Panc1 (cell line): Measurements from ENCODE around the gene SGCA. TPM values are rescaled to one million over a fixed set of nuclear protein-coding genes. Genes with fewer than 3 reads are reported as not detected.

ENCODE experiments used
- ATAC-seq: fragments of 200-7000 bp; cut with Tn5 transposase; 2 replicates; pipeline ENCODE4 v1.9.1; 2020; ENCODE audit warnings: mild to moderate bottlenecking, moderate library complexity
- BruUV-seq: library from RNA; stranded (reverse); fragments of 400-500 nt; replicated peaks from 2 replicates; lab custom pipeline; 2021; lab: Mats Ljungman, UMichigan
- CTCF ChIA-PET: fragments of 300-600 bp; sonication (Branson Sonifier 250); formaldehyde crosslinking; loops from one replicate; lab custom pipeline; 2022; ENCODE audit warnings: antibody characterized with exemption; lab: Charles Lee
- POLR2A ChIA-PET: fragments of 300-600 bp; sonication (Branson Sonifier 250); formaldehyde crosslinking; loops from one replicate; lab custom pipeline; 2022; ENCODE audit warnings: antibody characterized with exemption; lab: Charles Lee
- DNase-seq: peaks from one replicate; pipeline ENCODE4 v3.0.0-alpha.2; 2010; ENCODE audit warnings: low read depth, low spot score
- H3K27ac ChIP-seq: 2 replicates; pipeline ENCODE4 v1.5.1; 2011; ENCODE audit warnings: mild to moderate bottlenecking, low read length, inconsistent platforms
- H3K27me3 ChIP-seq: fragments of 200-500 bp; sonication (Bioruptor generic); 2 replicates; pipeline ENCODE4 v1.6.0; 2014; ENCODE audit warnings: low read length, inconsistent platforms; ENCODE audit not compliant: control insufficient read depth, insufficient read depth
- H3K36me3 ChIP-seq: fragments of 200-500 bp; sonication (Bioruptor generic); 2 replicates; pipeline ENCODE4 v1.5.1; 2014; ENCODE audit warnings: inconsistent platforms, mild to moderate bottlenecking, low read length, moderate library complexity; ENCODE audit not compliant: control insufficient read depth, insufficient read depth
- H3K4me1 ChIP-seq: 2 replicates; pipeline ENCODE4 v1.5.1; 2011; ENCODE audit warnings: inconsistent platforms, mild to moderate bottlenecking, low read length, moderate library complexity; ENCODE audit not compliant: control insufficient read depth, insufficient read depth
- H3K4me3 ChIP-seq, 2 experiments: 2 replicates each; pipeline ENCODE4 v1.5.1; 2011 to 2012; ENCODE audit warnings: low read depth in 2 of 2, low read length in 2 of 2, mild to moderate bottlenecking in 2 of 2, inconsistent platforms in 1 of 2, moderate library complexity in 1 of 2
- H3K9me3 ChIP-seq: fragments of 200-500 bp; sonication (Bioruptor generic); 2 replicates; pipeline ENCODE4 v1.5.1; 2014; ENCODE audit warnings: low read depth, mild to moderate bottlenecking, inconsistent platforms, low read length, moderate library complexity; ENCODE audit not compliant: control insufficient read depth, insufficient read depth
- CTCF ChIP-seq: fragments of 450-650 bp; IDR thresholded peaks from 2 replicates; pipeline ENCODE4 v1.5.1; 2017; ENCODE audit warnings: mild to moderate bottlenecking
- POLR2AphosphoS5 ChIP-seq: IDR thresholded peaks from 2 replicates; pipeline ENCODE4 v1.6.1; 2012; ENCODE audit warnings: mild to moderate bottlenecking, low read depth, low read length, moderate library complexity
- REST ChIP-seq, 2 experiments: IDR thresholded peaks; 2 replicates each; pipeline ENCODE4 v1.6.1; 2011 to 2012; ENCODE audit warnings: low read depth in 2 of 2, control low read depth in 1 of 2, low read length in 1 of 2, mild to moderate bottlenecking in 1 of 2, moderate library complexity in 1 of 2; ENCODE audit not compliant: insufficient read depth in 1 of 2
- SIN3A ChIP-seq: IDR thresholded peaks from 2 replicates; pipeline ENCODE4 v1.6.1; 2012; ENCODE audit warnings: low read depth, mild to moderate bottlenecking, low read length, moderate library complexity, borderline replicate concordance; ENCODE audit not compliant: insufficient read depth
- TCF7L2 ChIP-seq: IDR thresholded peaks from 2 replicates; pipeline ENCODE4 v1.6.1; 2011; ENCODE audit warnings: mild to moderate bottlenecking, low read depth, low read length, inconsistent platforms
- in situ Hi-C: cut with HindIII; loops from 2 replicates; pipeline ENCODE4 v1.10.0; 2016; ENCODE audit warnings: low sequenced_read_pairs, low pct_unique_long_range_greater_than_20kb
- intact Hi-C: fragments of 100-400 bp; cut with micrococcal nuclease; formaldehyde crosslinking; loops from one replicate; pipeline ENCODE4 v1.10.0; 2022; ENCODE audit not compliant: unreplicated experiment
- total RNA-seq: library from RNA; stranded (reverse); gene quantifications from one replicate; pipeline ENCODE4 v1.2.1, GENCODE V29; 2021; ENCODE audit not compliant: unreplicated experiment

The SGCA gene
- total RNA-seq, 1 experiment from 2014 or later = not detected

GRCh38 chr17:50209472-50210239 is 43.9 kb downstream of the SGCA start:
- ATAC-seq = 0 out of 2 replicates have a peak, but pooled peaks have one; percentile 11
- no peak overlapping the region; a peak in 1 of 4 replicates for H3K4me3 ChIP-seq
- in situ Hi-C loops = loop anchor here (10.0 kb wide), 1 partner anchor 45 kb away; no protein-coding TSS in a partner anchor
- peaks cover 20% of the 10 kb centered on the region for H3K4me1 ChIP-seq
- no peak for DNase-seq
- H3K27ac ChIP-seq = no peak overlapping the region
- ChIA-PET CTCF (interaction anchor here (1.5 kb wide), 1 partner anchor 10 kb away, joined by 4 read pairs; no protein-coding TSS in a partner anchor), POLR2A (no interaction called here)
- intact Hi-C loops = no loop called here
- no peak for TF ChIP-seq CTCF
- TF ChIP-seq REST (IDR thresholded peaks at IDR 0.05; ENCODE audit: insufficient read depth in 1 of 2, low read depth in 2 of 2, low read length in 1 of 2) = no peak
- TF ChIP-seq POLR2AphosphoS5 = no peak
- TF ChIP-seq TCF7L2 = no peak
- no peak for TF ChIP-seq SIN3A
- no TSS peak for BruUV-seq
- H3K27me3 ChIP-seq = no peaks in the 10 kb centered on the region
- no peaks in the 10 kb centered on the region for H3K9me3 ChIP-seq
- no peaks in the 10 kb centered on the region for H3K36me3 ChIP-seq

- intact Hi-C loops = no loop called here
- H3K4me1 ChIP-seq = peaks cover 20% of the 10 kb centered on the region
- no peaks in the 10 kb centered on the region for H3K9me3 ChIP-seq
- in situ Hi-C loops = no loop called here
- ChIA-PET CTCF (interaction anchor here (0.6 to 1.5 kb wide), 6 partner anchors 10 to 215 kb away, joined by 3 to 7 read pairs (median 4); partner anchors contain the start of gene DLX3), POLR2A (interaction anchor here (0.6 kb wide), 1 partner anchor 42 kb away, joined by 3 read pairs; no protein-coding TSS in a partner anchor)
- ATAC-seq (peak; percentile 67; the same call in 1 of the 2 replicates), DNase-seq (no peak)
- no peak overlapping the region; a peak in 1 of 4 replicates for H3K4me3 ChIP-seq
- no peaks in the 10 kb centered on the region for H3K27me3 ChIP-seq
- no peaks in the 10 kb centered on the region for H3K36me3 ChIP-seq
- no TSS peak for BruUV-seq
- no peak overlapping the region for H3K27ac ChIP-seq
- 0 out of 2 replicates have a peak, but pooled peaks have one; percentile 33 for TF ChIP-seq TCF7L2
- no peak for TF ChIP-seq CTCF
Measured at GRCh38 chr17:50210240-50211225, 44.7 kb downstream of the SGCA start.
